Upper lobe of left lung (tissue), 6 donors: ENCODE data around the gene SWT1. TPM values are rescaled to one million over a fixed set of nuclear protein-coding genes. Genes with fewer than 3 reads are reported as not detected.
A peak's percentile ranks its signal among the peaks of the same experiment; 100 is the strongest.

ENCODE experiments used
- ATAC-seq, 2 donors: fragments of 200-7000 bp; cut with Tn5 transposase; one replicate each; pipeline ENCODE4 v1.9.1; 2022; ENCODE audit warnings: mild to moderate bottlenecking in 2 of 2, moderate library complexity in 2 of 2; ENCODE audit not compliant: low FRiP score in 2 of 2
- DNase-seq, 2 donors: peaks; one replicate each; pipeline ENCODE4 v3.0.0-alpha.2; 2019 to 2020
- H3K27ac ChIP-seq, 4 donors: fragments of 200-600 bp; sonication (generic); one replicate each; pipeline ENCODE4 v1.5.1; 2016 to 2019
- H3K27me3 ChIP-seq, 4 donors: fragments of 200-600 bp; sonication (generic); one replicate each; pipeline ENCODE4 v1.5.1; 2017 to 2019
- H3K36me3 ChIP-seq, 4 donors: fragments of 200-600 bp; sonication (generic); one replicate each; pipeline ENCODE4 v1.5.1; 2016 to 2019
- H3K4me1 ChIP-seq, 4 donors: fragments of 200-600 bp; sonication (generic); one replicate each; pipeline ENCODE4 v1.5.1; 2018 to 2019
- H3K4me3 ChIP-seq, 4 donors: fragments of 200-600 bp; sonication (generic); one replicate each; pipeline ENCODE4 v1.5.1; 2017 to 2019; ENCODE audit warnings: mild to moderate bottlenecking in 2 of 4, moderate library complexity in 1 of 4
- H3K9me3 ChIP-seq, 4 donors: fragments of 200-600 bp; sonication (generic); one replicate each; pipeline ENCODE4 v1.5.1; 2018 to 2019
- CTCF ChIP-seq, 6 experiments: fragments of 450-650 bp in 4 of 6; fragments of 200-600 bp in 2 of 6; sonication (generic) in 2 of 6; IDR thresholded peaks; one replicate each; pipeline ENCODE4 v1.5.1; 2016 to 2019; ENCODE audit warnings: antibody characterized with exemption in 6 of 6
- EP300 ChIP-seq, 4 donors: sonication (generic); formaldehyde crosslinking; IDR thresholded peaks; one replicate each; pipeline ENCODE4 v1.5.1; 2017; ENCODE audit warnings: antibody characterized with exemption in 4 of 4, control low read depth in 2 of 4
- POLR2A ChIP-seq, 4 donors: fragments of 450-650 bp; IDR thresholded peaks; one replicate each; pipeline ENCODE4 v1.5.1; 2016 to 2017; ENCODE audit warnings: antibody characterized with exemption in 4 of 4, mild to moderate bottlenecking in 2 of 4
- POLR2AphosphoS5 ChIP-seq, 2 donors: sonication (generic); formaldehyde crosslinking; IDR thresholded peaks; one replicate each; pipeline ENCODE4 v1.5.1; 2017; ENCODE audit warnings: antibody characterized with exemption in 2 of 2
- WGBS, 2 donors: methylation state at CpG; one replicate each; pipeline ENCODE4 v1.1.5; 2017 to 2018; 5-methylcytosine and 5-hydroxymethylcytosine counted together
- total RNA-seq, 6 donors: library from RNA; depleted of rRNA in 4 of 6; stranded (reverse); fragments of >200 nt in 4 of 6; gene quantifications; one replicate each; pipeline versions ENCODE4 v1.1.0 to v1.2.1, GENCODE V29; 2016 to 2021
- donor health status: DM: no; HTN: no; CAD: no; lungs with moderate emphysema.
- donor health status: DM: no; HTN: yes; CAD: no; lungs with severe emphysema.

Gene SWT1
- total RNA-seq, 6 donors from 2014 or later: 3.1 to 15.7 (median 6.0) TPM

- Histone ChIP-seq H3K27me3 (no peaks in the 10 kb centered on the region), H3K27ac (no peak overlapping the region), H3K4me1 (no peaks in the 10 kb centered on the region), H3K4me3 (no peak overlapping the region), H3K9me3 (no peaks in the 10 kb centered on the region), H3K36me3 (peaks cover 0 to 3% (median 0%) of the 10 kb centered on the region in 4 donors)
- no peak for TF ChIP-seq EP300 (IDR thresholded peaks at IDR 0.05)
- TF ChIP-seq POLR2AphosphoS5 (IDR thresholded peaks at IDR 0.05): no peak
- TF ChIP-seq CTCF (IDR thresholded peaks at IDR 0.05): no peak
- no peak for TF ChIP-seq POLR2A (IDR thresholded peaks at IDR 0.05)
- 94% methylated on average over 1 of the region's 1 CpG for WGBS, 2 donors
- ATAC-seq: no peak
- DNase-seq: no peak
Measured at GRCh38 chr1:185237661-185238060, 80.7 kb downstream of the SWT1 start.

GRCh38 chr1:185238447-185238846 lies 81.5 kb downstream of the SWT1 start:
- Histone ChIP-seq H3K27ac (no peak overlapping the region), H3K4me3 (no peak overlapping the region), H3K9me3 (no peaks in the 10 kb centered on the region), H3K36me3 (no peaks in the 10 kb centered on the region), H3K4me1 (no peaks in the 10 kb centered on the region), H3K27me3 (no peaks in the 10 kb centered on the region)
- DNase-seq: no peak
- 41 to 48% methylated on average over 1 of the region's 1 CpG for WGBS, 2 donors
- TF ChIP-seq EP300 (IDR thresholded peaks at IDR 0.05) (no peak), CTCF (IDR thresholded peaks at IDR 0.05) (peak in 2 of 6 experiments; percentile 11 to 17), POLR2A (IDR thresholded peaks at IDR 0.05) (no peak), POLR2AphosphoS5 (IDR thresholded peaks at IDR 0.05) (no peak)
- ATAC-seq: no peak

- 69 to 90% methylated on average over 1 of the region's 1 CpG for WGBS, 2 donors
- Histone ChIP-seq H3K27me3 (no peaks in the 10 kb centered on the region), H3K4me1 (no peaks in the 10 kb centered on the region), H3K4me3 (no peak overlapping the region), H3K27ac (no peak overlapping the region), H3K36me3 (no peaks in the 10 kb centered on the region), H3K9me3 (no peaks in the 10 kb centered on the region)
- ATAC-seq (no peak), DNase-seq (no peak)
- TF ChIP-seq EP300 (IDR thresholded peaks at IDR 0.05) (no peak), CTCF (IDR thresholded peaks at IDR 0.05) (no peak), POLR2AphosphoS5 (IDR thresholded peaks at IDR 0.05) (no peak), POLR2A (IDR thresholded peaks at IDR 0.05) (no peak)
Measured at GRCh38 chr1:185239861-185240260, 82.9 kb downstream of the SWT1 start.

GRCh38 chr1:185241127-185241526 lies 84.2 kb downstream of the SWT1 start:
- no peak for ATAC-seq
- no peak for DNase-seq
- H3K27ac ChIP-seq: no peak overlapping the region
- H3K9me3 ChIP-seq: no peaks in the 10 kb centered on the region
- no peak overlapping the region for H3K4me3 ChIP-seq
- H3K4me1 ChIP-seq: no peaks in the 10 kb centered on the region
- no peaks in the 10 kb centered on the region for H3K27me3 ChIP-seq
- H3K36me3 ChIP-seq: no peaks in the 10 kb centered on the region
- TF ChIP-seq CTCF (IDR thresholded peaks at IDR 0.05) (no peak), POLR2AphosphoS5 (IDR thresholded peaks at IDR 0.05) (no peak), EP300 (IDR thresholded peaks at IDR 0.05) (no peak)

- Histone ChIP-seq H3K27ac (no peak overlapping the region), H3K27me3 (no peaks in the 10 kb centered on the region), H3K4me1 (no peaks in the 10 kb centered on the region), H3K9me3 (no peaks in the 10 kb centered on the region), H3K36me3 (no peaks in the 10 kb centered on the region), H3K4me3 (no peak overlapping the region)
- no peak for DNase-seq
- no peak for ATAC-seq
- WGBS, 2 donors: 89 to 90% methylated on average over 3 of the region's 3 CpGs
- TF ChIP-seq POLR2AphosphoS5 (IDR thresholded peaks at IDR 0.05) (no peak), CTCF (IDR thresholded peaks at IDR 0.05) (no peak), POLR2A (IDR thresholded peaks at IDR 0.05) (no peak), EP300 (IDR thresholded peaks at IDR 0.05) (no peak)
Measured at GRCh38 chr1:185244015-185244747, 87.2 kb downstream of the SWT1 start.
